ENCODE measurements around the gene SCAMP3. TPM values are rescaled to one million over a fixed set of nuclear protein-coding genes. Genes with fewer than 3 reads are reported as not detected.

Gene SCAMP3
- polyA plus RNA-seq, 1 donor from 2014 or later, result 34.6 TPM

DNA sequence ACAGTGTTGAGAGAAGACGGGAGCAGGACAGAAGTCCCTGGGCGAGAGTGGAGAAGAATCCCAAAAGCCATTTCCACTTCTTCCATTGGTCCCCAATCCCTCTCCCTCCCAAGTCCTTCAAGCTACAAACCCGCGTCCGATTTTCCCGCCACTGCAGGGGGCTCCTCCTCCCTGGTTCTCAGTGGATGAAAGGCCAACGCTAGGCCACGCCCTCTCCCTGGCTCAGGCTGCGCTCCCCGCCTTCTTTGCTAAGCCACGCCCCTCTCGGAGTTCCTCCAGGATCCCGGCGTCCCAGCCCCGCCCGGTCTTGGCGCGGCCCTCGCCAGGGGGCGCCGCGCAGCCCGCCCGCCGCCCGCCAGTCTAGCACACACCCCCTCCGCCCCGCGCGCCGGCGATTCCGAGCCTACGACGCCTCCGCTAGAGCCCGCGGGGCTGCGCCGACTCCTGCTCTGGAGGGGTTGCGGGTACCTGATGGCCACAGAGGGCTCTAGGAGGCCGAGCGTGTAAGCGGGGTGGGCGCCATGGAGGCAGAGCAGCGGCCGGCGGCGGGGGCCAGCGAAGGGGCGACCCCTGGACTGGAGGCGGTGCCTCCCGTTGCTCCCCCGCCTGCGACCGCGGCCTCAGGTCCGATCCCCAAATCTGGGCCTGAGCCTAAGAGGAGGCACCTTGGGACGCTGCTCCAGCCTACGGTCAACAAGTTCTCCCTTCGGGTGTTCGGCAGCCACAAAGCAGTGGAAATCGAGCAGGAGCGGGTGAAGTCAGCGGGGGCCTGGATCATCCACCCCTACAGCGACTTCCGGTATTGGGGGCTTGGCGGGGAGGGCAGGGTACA is 15.1 kb upstream of the SCAMP3 start, which contains the start of gene HCN3:
Gene HCN3 (plus strand): TSS at position 394 of the 832 bp plus-strand sequence. CDS start 128 bp downstream, at position 522.
- TF ChIP-seq, protein P1, sequence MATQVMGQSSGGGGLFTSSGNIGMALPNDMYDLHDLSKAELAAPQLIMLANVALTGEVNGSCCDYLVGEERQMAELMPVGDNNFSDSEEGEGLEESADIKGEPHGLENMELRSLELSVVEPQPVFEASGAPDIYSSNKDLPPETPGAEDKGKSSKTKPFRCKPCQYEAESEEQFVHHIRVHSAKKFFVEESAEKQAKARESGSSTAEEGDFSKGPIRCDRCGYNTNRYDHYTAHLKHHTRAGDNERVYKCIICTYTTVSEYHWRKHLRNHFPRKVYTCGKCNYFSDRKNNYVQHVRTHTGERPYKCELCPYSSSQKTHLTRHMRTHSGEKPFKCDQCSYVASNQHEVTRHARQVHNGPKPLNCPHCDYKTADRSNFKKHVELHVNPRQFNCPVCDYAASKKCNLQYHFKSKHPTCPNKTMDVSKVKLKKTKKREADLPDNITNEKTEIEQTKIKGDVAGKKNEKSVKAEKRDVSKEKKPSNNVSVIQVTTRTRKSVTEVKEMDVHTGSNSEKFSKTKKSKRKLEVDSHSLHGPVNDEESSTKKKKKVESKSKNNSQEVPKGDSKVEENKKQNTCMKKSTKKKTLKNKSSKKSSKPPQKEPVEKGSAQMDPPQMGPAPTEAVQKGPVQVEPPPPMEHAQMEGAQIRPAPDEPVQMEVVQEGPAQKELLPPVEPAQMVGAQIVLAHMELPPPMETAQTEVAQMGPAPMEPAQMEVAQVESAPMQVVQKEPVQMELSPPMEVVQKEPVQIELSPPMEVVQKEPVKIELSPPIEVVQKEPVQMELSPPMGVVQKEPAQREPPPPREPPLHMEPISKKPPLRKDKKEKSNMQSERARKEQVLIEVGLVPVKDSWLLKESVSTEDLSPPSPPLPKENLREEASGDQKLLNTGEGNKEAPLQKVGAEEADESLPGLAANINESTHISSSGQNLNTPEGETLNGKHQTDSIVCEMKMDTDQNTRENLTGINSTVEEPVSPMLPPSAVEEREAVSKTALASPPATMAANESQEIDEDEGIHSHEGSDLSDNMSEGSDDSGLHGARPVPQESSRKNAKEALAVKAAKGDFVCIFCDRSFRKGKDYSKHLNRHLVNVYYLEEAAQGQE (IDR thresholded peaks at IDR 0.05; ENCODE audit: borderline replicate concordance), result peak; percentile 65
- TF ChIP-seq POLR2AphosphoS5 (IDR thresholded peaks at IDR 0.05) (peak; percentile 88), MXI1 (conservative IDR thresholded peaks at IDR 0.05; ENCODE audit: poor library complexity, severe bottlenecking) (peak; percentile 78), TAF1 (IDR thresholded peaks at IDR 0.05; ENCODE audit: low read depth) (peak; percentile 54), SMC3 (conservative IDR thresholded peaks at IDR 0.05; ENCODE audit: poor library complexity) (peak; percentile 90), EZH2 (IDR thresholded peaks at IDR 0.05; ENCODE audit: borderline replicate concordance, insufficient read depth, low read length, poor library complexity, severe bottlenecking) (no peak), EP300 (conservative IDR thresholded peaks at IDR 0.05; ENCODE audit: poor library complexity, severe bottlenecking) (peak; percentile 14), RAD21 (conservative IDR thresholded peaks at IDR 0.05) (peak; percentile 75)
- TF ChIP-seq, protein P2, sequence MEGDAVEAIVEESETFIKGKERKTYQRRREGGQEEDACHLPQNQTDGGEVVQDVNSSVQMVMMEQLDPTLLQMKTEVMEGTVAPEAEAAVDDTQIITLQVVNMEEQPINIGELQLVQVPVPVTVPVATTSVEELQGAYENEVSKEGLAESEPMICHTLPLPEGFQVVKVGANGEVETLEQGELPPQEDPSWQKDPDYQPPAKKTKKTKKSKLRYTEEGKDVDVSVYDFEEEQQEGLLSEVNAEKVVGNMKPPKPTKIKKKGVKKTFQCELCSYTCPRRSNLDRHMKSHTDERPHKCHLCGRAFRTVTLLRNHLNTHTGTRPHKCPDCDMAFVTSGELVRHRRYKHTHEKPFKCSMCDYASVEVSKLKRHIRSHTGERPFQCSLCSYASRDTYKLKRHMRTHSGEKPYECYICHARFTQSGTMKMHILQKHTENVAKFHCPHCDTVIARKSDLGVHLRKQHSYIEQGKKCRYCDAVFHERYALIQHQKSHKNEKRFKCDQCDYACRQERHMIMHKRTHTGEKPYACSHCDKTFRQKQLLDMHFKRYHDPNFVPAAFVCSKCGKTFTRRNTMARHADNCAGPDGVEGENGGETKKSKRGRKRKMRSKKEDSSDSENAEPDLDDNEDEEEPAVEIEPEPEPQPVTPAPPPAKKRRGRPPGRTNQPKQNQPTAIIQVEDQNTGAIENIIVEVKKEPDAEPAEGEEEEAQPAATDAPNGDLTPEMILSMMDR (IDR thresholded peaks at IDR 0.05; ENCODE audit: poor library complexity, severe bottlenecking), result peak; percentile 89
- no peaks in the 10 kb centered on the region for H4K20me1 ChIP-seq (ENCODE audit: insufficient read depth)
- no peaks in the 10 kb centered on the region for H3K27me3 ChIP-seq (ENCODE audit: insufficient read depth, low read depth, low read length)
- no peaks in the 10 kb centered on the region for H3K9me3 ChIP-seq (ENCODE audit: low read length)
- H3K9ac ChIP-seq (ENCODE audit: low read length), result peak within 1 kb of the TSS; percentile 97
- H3K36me3 ChIP-seq (ENCODE audit: insufficient read depth, low read length), result no peaks in the 10 kb centered on the region
- H3K79me2 ChIP-seq (replicated peaks; ENCODE audit: insufficient read depth, low read length), result peaks cover 6% of the 10 kb centered on the region
- peak within 1 kb of the TSS; percentile 37 for H2AFZ ChIP-seq (ENCODE audit: low read depth, low read length)
- no peaks in the 10 kb centered on the region for H3K9me2 ChIP-seq (ENCODE audit: insufficient read depth, low read length)
- peak within 1 kb of the TSS; percentile 96 for H3K4me3 ChIP-seq (ENCODE audit: low read length)
- H3K4me2 ChIP-seq (ENCODE audit: low read length), result peak within 1 kb of the TSS; percentile 65
- H3K27ac ChIP-seq (ENCODE audit: low read length), result peak within 1 kb of the TSS; percentile 100
- H3F3A ChIP-seq (ENCODE audit: insufficient read depth, low read length, poor library complexity, severe bottlenecking), result peaks cover 10% of the 10 kb centered on the region

DNA sequence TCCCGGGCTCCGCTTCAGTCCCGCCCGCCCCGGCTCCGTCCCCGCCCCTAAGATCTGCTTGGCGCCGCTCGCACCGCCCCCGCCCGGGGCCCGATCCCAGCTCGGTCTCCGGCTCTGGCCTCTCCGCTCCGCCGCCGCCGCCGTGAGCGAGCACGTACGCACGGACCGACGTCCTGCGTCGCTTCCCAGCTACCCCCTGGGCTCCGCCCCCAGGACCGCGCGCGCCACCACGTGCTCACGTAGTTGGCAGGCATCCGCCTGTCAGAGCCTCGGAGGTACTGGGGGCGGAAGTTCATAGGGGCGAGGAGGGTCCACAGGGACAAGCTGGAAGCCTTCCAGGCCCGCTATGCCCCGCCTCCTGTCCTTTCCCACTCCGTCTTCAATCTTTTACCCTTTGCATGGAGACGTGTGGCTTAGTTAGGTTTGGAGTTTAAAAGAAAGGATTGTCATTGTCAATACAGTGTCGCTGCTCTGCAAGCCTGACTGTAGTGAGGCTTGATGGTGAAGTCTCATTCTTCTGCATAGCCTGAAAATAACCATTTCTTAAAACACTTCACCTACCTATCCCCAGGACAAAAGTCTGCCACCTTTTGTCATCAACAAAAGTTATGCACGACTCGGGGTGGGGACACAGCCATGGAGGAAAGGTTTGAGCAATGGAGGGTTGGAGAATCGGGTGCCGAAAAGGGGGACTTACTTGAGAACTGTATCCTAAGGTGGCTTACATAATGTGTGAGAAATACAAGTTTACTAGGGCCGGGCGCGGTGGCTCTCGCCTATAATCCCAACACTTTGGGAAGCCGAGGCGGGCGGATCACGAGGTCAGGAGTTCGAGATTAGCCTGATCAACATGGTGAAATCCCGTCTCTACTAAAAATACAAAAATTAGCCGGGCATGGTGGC is 11.4 kb upstream of the SCAMP3 start, which contains the start of gene CLK2:
Gene CLK2 (minus strand): TSS at position 162 of the 903 bp plus-strand sequence. CDS start 2,527 bp downstream, outside the sequence.
- Histone ChIP-seq H4K20me1 (ENCODE audit: insufficient read depth) (peaks cover 2% of the 10 kb centered on the region), H3K79me2 (replicated peaks; ENCODE audit: insufficient read depth, low read length) (peaks cover 19% of the 10 kb centered on the region)

More for the DNA sequence above, 11.4 kb upstream of the SCAMP3 start, which contains the start of gene CLK2:
- Histone ChIP-seq H2AFZ (ENCODE audit: low read depth, low read length) (peak within 1 kb of the TSS; percentile 65), H3K27me3 (ENCODE audit: insufficient read depth, low read depth, low read length) (no peaks in the 10 kb centered on the region), H3K9ac (ENCODE audit: low read length) (peak within 1 kb of the TSS; percentile 91), H3K9me2 (ENCODE audit: insufficient read depth, low read length) (no peaks in the 10 kb centered on the region), H3F3A (ENCODE audit: insufficient read depth, low read length, poor library complexity, severe bottlenecking) (peaks cover under 1% of the 10 kb centered on the region), H3K4me2 (ENCODE audit: low read length) (peak within 1 kb of the TSS; percentile 99), H3K36me3 (ENCODE audit: insufficient read depth, low read length) (no peaks in the 10 kb centered on the region), H3K9me3 (ENCODE audit: low read length) (no peaks in the 10 kb centered on the region), H3K4me3 (ENCODE audit: low read length) (peak within 1 kb of the TSS; percentile 91), H3K27ac (ENCODE audit: low read length) (peak within 1 kb of the TSS; percentile 89)
- TF ChIP-seq, protein P1 (IDR thresholded peaks at IDR 0.05; ENCODE audit: borderline replicate concordance), result no peak
- TF ChIP-seq SMC3 (conservative IDR thresholded peaks at IDR 0.05; ENCODE audit: poor library complexity) (peak; percentile 39), EZH2 (IDR thresholded peaks at IDR 0.05; ENCODE audit: borderline replicate concordance, insufficient read depth, low read length, poor library complexity, severe bottlenecking) (no peak), MXI1 (conservative IDR thresholded peaks at IDR 0.05; ENCODE audit: poor library complexity, severe bottlenecking) (peak; percentile 81), POLR2AphosphoS5 (IDR thresholded peaks at IDR 0.05) (peak; percentile 92), EP300 (conservative IDR thresholded peaks at IDR 0.05; ENCODE audit: poor library complexity, severe bottlenecking) (peak; percentile 51), RAD21 (conservative IDR thresholded peaks at IDR 0.05) (no peak), TAF1 (IDR thresholded peaks at IDR 0.05; ENCODE audit: low read depth) (peak; percentile 55)
- TF ChIP-seq, protein P2 (IDR thresholded peaks at IDR 0.05; ENCODE audit: poor library complexity, severe bottlenecking), result peak; percentile 28
